Tibial artery (tissue), 4 donors: ENCODE results near the gene P2RY8.
A peak's percentile ranks its signal among the peaks of the same experiment; 100 is the strongest.

Source experiments
- DNase-seq, 2 donors: peaks; one replicate each; pipeline ENCODE4 v3.0.0-alpha.2; 2019
- H3K27ac ChIP-seq, 2 donors: fragments of 200-600 bp; sonication (generic) in 1 of 2; 1 replicate in 1 of 2; 2 replicates in 1 of 2; pipeline ENCODE4 v1.5.1; 2018 to 2019; ENCODE audit warnings: mild to moderate bottlenecking in 1 of 2
- H3K27me3 ChIP-seq, 2 donors: fragments of 200-600 bp; sonication (generic) in 1 of 2; one replicate each; pipeline versions ENCODE4 v1.5.1 to v1.6.0; 2016 to 2019
- H3K36me3 ChIP-seq, 3 donors: fragments of 200-600 bp; sonication (generic) in 2 of 3; one replicate each; pipeline ENCODE4 v1.5.1; 2016 to 2019; ENCODE audit warnings: mild to moderate bottlenecking in 2 of 3
- H3K4me1 ChIP-seq, 4 donors: fragments of 200-600 bp; sonication (generic) in 2 of 4; 1 replicate in 3 of 4; 2 replicates in 1 of 4; pipeline ENCODE4 v1.5.1; 2016 to 2019
- H3K4me3 ChIP-seq, 2 donors: fragments of 200-600 bp; sonication (generic) in 1 of 2; 1 replicate in 1 of 2; 2 replicates in 1 of 2; pipeline ENCODE4 v1.5.1; 2018 to 2019; ENCODE audit warnings: mild to moderate bottlenecking in 2 of 2
- H3K9me3 ChIP-seq, 3 donors: fragments of 200-600 bp; sonication (generic) in 1 of 3; one replicate each; pipeline ENCODE4 v1.5.1; 2016 to 2019
- intact Hi-C: fragments of 100-400 bp; cut with DNase I; formaldehyde crosslinking; loops from one replicate; pipeline ENCODE4 v1.15.0; 2023; ENCODE audit warnings: low total_unique reads
- TF ChIP-seq, protein P1 (sequence below), 2 experiments: fragments of 200-600 bp in 1 of 2; fragments of 450-650 bp in 1 of 2; IDR thresholded peaks; one replicate each; pipeline ENCODE4 v1.5.1; 2017 to 2019; ENCODE audit warnings: antibody characterized with exemption in 2 of 2, mild to moderate bottlenecking in 1 of 2, moderate library complexity in 1 of 2

P2RY8 gene

DNA sequence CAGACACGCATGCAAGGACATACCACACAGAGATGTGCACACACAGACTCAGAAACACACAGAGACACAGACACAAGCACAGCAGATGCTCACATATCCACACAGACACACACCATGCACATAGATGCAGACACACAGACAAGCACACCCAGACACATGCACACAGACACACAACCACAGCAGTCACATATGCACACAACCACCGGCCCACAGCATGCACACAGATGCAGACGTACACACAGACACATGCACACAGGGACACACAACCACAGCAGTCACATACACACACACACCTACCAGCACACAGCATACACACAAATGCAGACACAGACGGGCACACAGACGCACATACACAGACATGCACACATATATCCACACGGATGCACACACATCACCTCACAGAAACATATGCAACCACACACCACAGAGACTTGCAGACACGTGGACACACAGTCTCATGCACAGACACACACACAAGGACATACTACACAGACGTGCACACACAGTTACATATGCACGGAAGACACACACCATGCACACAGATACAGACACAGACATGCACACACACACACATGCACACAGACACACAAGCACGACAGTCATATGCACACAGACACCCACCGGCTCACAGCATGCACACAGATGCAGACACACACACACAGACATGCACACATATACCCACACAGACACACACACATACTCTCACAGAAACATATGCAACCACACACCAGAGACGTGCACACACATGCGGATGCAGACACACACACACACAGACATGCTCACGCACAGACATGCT lies 119.8 kb downstream of the P2RY8 start:
- peaks cover 55 to 78% (median 63%) of the 10 kb centered on the region in 3 donors for H3K36me3 ChIP-seq

DNA sequence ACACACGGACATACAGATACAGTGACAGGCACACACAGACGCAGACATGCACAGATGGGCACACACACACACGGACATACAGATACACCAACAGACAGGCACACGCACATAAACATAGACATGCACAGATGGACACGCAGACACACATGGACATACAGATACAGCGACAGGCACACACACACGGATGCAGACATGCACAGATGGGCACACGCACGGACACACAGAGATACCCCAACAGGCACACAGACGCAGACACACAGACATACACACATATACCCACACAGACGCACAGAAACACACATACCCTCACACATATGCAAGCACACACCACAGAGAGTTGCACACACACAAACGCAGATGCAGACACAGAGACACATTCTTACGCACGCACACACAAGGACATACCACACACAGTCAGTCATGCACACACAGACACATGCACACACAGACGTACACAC lies 120.6 kb downstream of the P2RY8 start:
- H3K4me3 ChIP-seq: no peak overlapping the region
- intact Hi-C loops: no loop called here
- DNase-seq: peak in 1 of 2 donors; percentile 19
- peaks cover 47 to 76% (median 60%) of the 10 kb centered on the region in 3 donors for H3K36me3 ChIP-seq
- peaks cover 0 to 6% (median 0%) of the 10 kb centered on the region in 3 donors for H3K9me3 ChIP-seq
- H3K4me1 ChIP-seq: no peaks in the 10 kb centered on the region
- TF ChIP-seq, protein P1, sequence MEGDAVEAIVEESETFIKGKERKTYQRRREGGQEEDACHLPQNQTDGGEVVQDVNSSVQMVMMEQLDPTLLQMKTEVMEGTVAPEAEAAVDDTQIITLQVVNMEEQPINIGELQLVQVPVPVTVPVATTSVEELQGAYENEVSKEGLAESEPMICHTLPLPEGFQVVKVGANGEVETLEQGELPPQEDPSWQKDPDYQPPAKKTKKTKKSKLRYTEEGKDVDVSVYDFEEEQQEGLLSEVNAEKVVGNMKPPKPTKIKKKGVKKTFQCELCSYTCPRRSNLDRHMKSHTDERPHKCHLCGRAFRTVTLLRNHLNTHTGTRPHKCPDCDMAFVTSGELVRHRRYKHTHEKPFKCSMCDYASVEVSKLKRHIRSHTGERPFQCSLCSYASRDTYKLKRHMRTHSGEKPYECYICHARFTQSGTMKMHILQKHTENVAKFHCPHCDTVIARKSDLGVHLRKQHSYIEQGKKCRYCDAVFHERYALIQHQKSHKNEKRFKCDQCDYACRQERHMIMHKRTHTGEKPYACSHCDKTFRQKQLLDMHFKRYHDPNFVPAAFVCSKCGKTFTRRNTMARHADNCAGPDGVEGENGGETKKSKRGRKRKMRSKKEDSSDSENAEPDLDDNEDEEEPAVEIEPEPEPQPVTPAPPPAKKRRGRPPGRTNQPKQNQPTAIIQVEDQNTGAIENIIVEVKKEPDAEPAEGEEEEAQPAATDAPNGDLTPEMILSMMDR (IDR thresholded peaks at IDR 0.05): no peak
- no peaks in the 10 kb centered on the region for H3K27me3 ChIP-seq
- H3K27ac ChIP-seq: no peak overlapping the region

More for the DNA sequence above, 119.8 kb downstream of the P2RY8 start:
- no peak overlapping the region for H3K4me3 ChIP-seq
- no peaks in the 10 kb centered on the region for H3K4me1 ChIP-seq
- H3K9me3 ChIP-seq: peaks cover 0 to 11% (median 6%) of the 10 kb centered on the region in 3 donors
- no peak overlapping the region for H3K27ac ChIP-seq
- DNase-seq: peak in 1 of 2 donors; percentile 23
- H3K27me3 ChIP-seq: no peaks in the 10 kb centered on the region
- TF ChIP-seq, protein P1 (IDR thresholded peaks at IDR 0.05): no peak
- intact Hi-C loops: no loop called here
